Stomach (tissue), 9 donors: ENCODE results near the gene RBMS3. TPM values are rescaled to one million over a fixed set of nuclear protein-coding genes. Genes with fewer than 3 reads are reported as not detected.

Source experiments
- DNase-seq, 2 donors: peaks; one replicate each; pipeline versions ENCODE4 v3.0.0 to v3.0.0-alpha.2; 2013 to 2019
- H3K27ac ChIP-seq, 5 donors: fragments of 200-600 bp in 4 of 5; sonication (generic) in 4 of 5; one replicate each; pipeline ENCODE4 v1.5.1; 2013 to 2019; ENCODE audit warnings: mild to moderate bottlenecking in 1 of 5, moderate library complexity in 1 of 5
- H3K27me3 ChIP-seq, 3 donors: fragments of 200-600 bp; sonication (generic); one replicate each; pipeline ENCODE4 v1.5.1; 2017 to 2019; ENCODE audit warnings: mixed run types in 1 of 3
- H3K36me3 ChIP-seq, 4 donors: fragments of 200-600 bp; sonication (generic); 1 replicate in 3 of 4; 2 replicates in 1 of 4; pipeline ENCODE4 v1.5.1; 2016 to 2019
- H3K4me1 ChIP-seq, 4 donors: fragments of 200-600 bp; sonication (generic); one replicate each; pipeline ENCODE4 v1.5.1; 2016 to 2019
- H3K4me3 ChIP-seq, 4 donors: fragments of 200-600 bp; sonication (generic) in 3 of 4; one replicate each; pipeline ENCODE4 v1.5.1; 2016 to 2019; ENCODE audit warnings: mild to moderate bottlenecking in 1 of 4
- H3K9me3 ChIP-seq, 4 donors: fragments of 200-600 bp; sonication (generic); one replicate each; pipeline ENCODE4 v1.5.1; 2016 to 2019
- CTCF ChIP-seq, 7 experiments: fragments of 450-650 bp in 4 of 7; fragments of 200-600 bp in 3 of 7; sonication (generic) in 3 of 7; IDR thresholded peaks; one replicate each; pipeline ENCODE4 v1.5.1; 2016 to 2019; ENCODE audit warnings: antibody characterized with exemption in 7 of 7, control low read depth in 2 of 7, mild to moderate bottlenecking in 1 of 7
- EP300 ChIP-seq: sonication (generic); formaldehyde crosslinking; IDR thresholded peaks from one replicate; pipeline ENCODE4 v1.6.1; 2017; ENCODE audit warnings: antibody characterized with exemption
- POLR2A ChIP-seq, 4 donors: fragments of 450-650 bp; IDR thresholded peaks; one replicate each; pipeline ENCODE4 v1.6.1; 2016; ENCODE audit warnings: antibody characterized with exemption in 4 of 4, control low read depth in 2 of 4, mild to moderate bottlenecking in 1 of 4, moderate library complexity in 1 of 4
- POLR2AphosphoS5 ChIP-seq, 3 donors: sonication (generic); formaldehyde crosslinking; IDR thresholded peaks; one replicate each; pipeline ENCODE4 v1.6.1; 2016; ENCODE audit warnings: antibody characterized with exemption in 3 of 3
- WGBS, 5 donors: extraction: QIAGEN DNeasy Blood & Tissue Kit in 3 of 5; methylation state at CpG; one replicate each; pipeline versions ENCODE4 v1.1.5 to v1.1.7; 2013 to 2018; 5-methylcytosine and 5-hydroxymethylcytosine counted together
- intact Hi-C: fragments of 100-400 bp; cut with DNase I; formaldehyde crosslinking; loops from one replicate; pipeline ENCODE4 v1.15.1; 2023; ENCODE audit warnings: low total_unique reads
- polyA plus RNA-seq, 3 donors: library from polyadenylated mRNA; stranded (reverse); fragments of 200-250 nt; gene quantifications; one replicate each; pipeline ENCODE4 v1.2.3, GENCODE V29; 2013
- total RNA-seq, 5 donors: library from RNA; depleted of rRNA; stranded (reverse); fragments of >200 nt; gene quantifications; one replicate each; pipeline versions ENCODE4 v1.1.0 to v1.2.3, GENCODE V29; 2014 to 2016
- donor health status: healthy with polysubstance abuse.
- donor health status: Bipolar disorder and iron deficiency.
- donor health status: healthy.

The RBMS3 gene
- total and polyA plus RNA-seq, 8 donors: 2.0 to 103 (median 16.0) TPM

- H3K27me3 ChIP-seq: no peaks in the 10 kb centered on the region
- no peak overlapping the region for H3K27ac ChIP-seq
- TF ChIP-seq CTCF (IDR thresholded peaks at IDR 0.05) (no peak), POLR2A (IDR thresholded peaks at IDR 0.05) (no peak), POLR2AphosphoS5 (IDR thresholded peaks at IDR 0.05) (no peak), EP300 (no peak)
- H3K36me3 ChIP-seq: no peaks in the 10 kb centered on the region
- H3K9me3 ChIP-seq: no peaks in the 10 kb centered on the region
- DNase-seq: no peak
- H3K4me3 ChIP-seq: no peak overlapping the region
- H3K4me1 ChIP-seq: peaks cover 0 to 4% (median 0%) of the 10 kb centered on the region in 4 donors
- intact Hi-C loops: no loop called here
Measured at GRCh38 chr3:29827756-29828155, 546.9 kb downstream of the RBMS3 start.

- WGBS, 5 donors: 86 to 98% (median 91%) methylated on average over 3 of the region's 3 CpGs
- TF ChIP-seq CTCF (IDR thresholded peaks at IDR 0.05): no peak
- no peak for TF ChIP-seq POLR2A (IDR thresholded peaks at IDR 0.05)
- no peak for TF ChIP-seq EP300
- TF ChIP-seq POLR2AphosphoS5 (IDR thresholded peaks at IDR 0.05): no peak
Measured at GRCh38 chr3:29829340-29829739, 548.5 kb downstream of the RBMS3 start.

GRCh38 chr3:29850641-29851040, 569.8 kb downstream of the RBMS3 start:
- H3K9me3 ChIP-seq: no peaks in the 10 kb centered on the region

More at GRCh38 chr3:29829340-29829739, 548.5 kb downstream of the RBMS3 start:
- H3K9me3 ChIP-seq: no peaks in the 10 kb centered on the region
- H3K27ac ChIP-seq: no peak overlapping the region
- H3K4me3 ChIP-seq: no peak overlapping the region
- DNase-seq: no peak
- H3K27me3 ChIP-seq: no peaks in the 10 kb centered on the region
- intact Hi-C loops: no loop called here
- H3K4me1 ChIP-seq: peaks cover 0 to 4% (median 0%) of the 10 kb centered on the region in 4 donors
- H3K36me3 ChIP-seq: no peaks in the 10 kb centered on the region

GRCh38 chr3:29852767-29853166, 571.9 kb downstream of the RBMS3 start:
- H3K9me3 ChIP-seq: no peaks in the 10 kb centered on the region
- no peaks in the 10 kb centered on the region for H3K27me3 ChIP-seq
- H3K36me3 ChIP-seq: no peaks in the 10 kb centered on the region
- no peaks in the 10 kb centered on the region for H3K4me1 ChIP-seq
- intact Hi-C loops: no loop called here
- DNase-seq: no peak
- no peak for TF ChIP-seq POLR2A (IDR thresholded peaks at IDR 0.05)
- TF ChIP-seq POLR2AphosphoS5 (IDR thresholded peaks at IDR 0.05): no peak
- TF ChIP-seq CTCF (IDR thresholded peaks at IDR 0.05): no peak
- no peak for TF ChIP-seq EP300
- no peak overlapping the region for H3K27ac ChIP-seq
- WGBS, 5 donors: 86 to 100% (median 94%) methylated on average over 1 of the region's 1 CpG
- H3K4me3 ChIP-seq: no peak overlapping the region

More at GRCh38 chr3:29850641-29851040, 569.8 kb downstream of the RBMS3 start:
- Histone ChIP-seq H3K4me3 (no peak overlapping the region), H3K27me3 (no peaks in the 10 kb centered on the region), H3K36me3 (no peaks in the 10 kb centered on the region), H3K4me1 (no peaks in the 10 kb centered on the region), H3K27ac (no peak overlapping the region)
- intact Hi-C loops: no loop called here
- WGBS, 5 donors: 24 to 63% (median 44%) methylated on average over 2 of the region's 2 CpGs
- TF ChIP-seq CTCF (IDR thresholded peaks at IDR 0.05) (no peak), POLR2A (IDR thresholded peaks at IDR 0.05) (no peak), POLR2AphosphoS5 (IDR thresholded peaks at IDR 0.05) (no peak), EP300 (no peak)
- no peak for DNase-seq
